NOMO-1 (cell line): ENCODE data around the gene ARID1B.
A peak's percentile ranks its signal among the peaks of the same experiment; 100 is the strongest.

Experiments used
- DNase-seq, 2 experiments: peaks; one replicate each; lab custom pipeline; 2025; ENCODE audit not compliant: unreplicated experiment in 2 of 2; lab: John Stamatoyannopoulos, UW

Gene ARID1B

DNA sequence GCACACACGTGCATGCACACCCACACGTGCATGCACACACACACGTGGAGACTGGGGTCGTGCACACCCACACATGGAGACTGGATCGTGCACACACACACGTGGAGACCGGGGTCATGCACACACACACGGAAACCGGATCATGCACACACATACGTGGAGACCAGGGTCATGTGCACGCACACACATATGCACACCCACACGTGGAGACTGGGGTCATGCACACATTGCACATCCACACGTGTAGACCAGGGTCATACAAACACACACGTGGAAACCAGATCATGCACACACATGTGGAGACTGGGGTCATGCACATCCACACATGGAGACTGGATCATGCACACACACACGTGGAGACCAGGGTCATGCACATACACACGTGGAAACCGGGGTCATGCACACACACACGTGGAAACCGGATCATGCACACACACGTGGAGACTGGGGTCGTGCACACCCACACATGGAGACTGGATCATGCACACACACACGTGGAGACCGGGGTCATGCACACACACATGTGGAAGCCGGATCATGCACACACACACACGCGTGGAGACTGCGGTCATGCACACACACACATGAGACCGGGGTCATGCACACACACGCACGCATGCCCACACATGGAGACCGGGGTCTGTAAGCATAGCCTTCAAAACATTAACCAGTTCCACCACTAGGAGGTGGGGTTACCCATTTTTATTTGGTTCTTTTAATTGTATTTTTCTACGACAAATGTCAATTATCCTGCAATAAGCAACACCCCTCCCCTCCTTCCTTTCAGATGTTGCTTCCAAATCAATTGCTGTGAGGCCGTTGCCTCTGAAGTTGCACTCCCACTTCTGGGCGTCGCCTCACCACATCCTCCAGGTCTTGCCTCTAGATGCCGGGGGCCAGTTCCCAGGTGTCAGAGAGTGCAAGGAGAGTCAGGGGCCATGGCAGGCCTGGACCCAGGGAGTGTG, 450.3 kb downstream of the ARID1B start:
- no peak for DNase-seq

DNA sequence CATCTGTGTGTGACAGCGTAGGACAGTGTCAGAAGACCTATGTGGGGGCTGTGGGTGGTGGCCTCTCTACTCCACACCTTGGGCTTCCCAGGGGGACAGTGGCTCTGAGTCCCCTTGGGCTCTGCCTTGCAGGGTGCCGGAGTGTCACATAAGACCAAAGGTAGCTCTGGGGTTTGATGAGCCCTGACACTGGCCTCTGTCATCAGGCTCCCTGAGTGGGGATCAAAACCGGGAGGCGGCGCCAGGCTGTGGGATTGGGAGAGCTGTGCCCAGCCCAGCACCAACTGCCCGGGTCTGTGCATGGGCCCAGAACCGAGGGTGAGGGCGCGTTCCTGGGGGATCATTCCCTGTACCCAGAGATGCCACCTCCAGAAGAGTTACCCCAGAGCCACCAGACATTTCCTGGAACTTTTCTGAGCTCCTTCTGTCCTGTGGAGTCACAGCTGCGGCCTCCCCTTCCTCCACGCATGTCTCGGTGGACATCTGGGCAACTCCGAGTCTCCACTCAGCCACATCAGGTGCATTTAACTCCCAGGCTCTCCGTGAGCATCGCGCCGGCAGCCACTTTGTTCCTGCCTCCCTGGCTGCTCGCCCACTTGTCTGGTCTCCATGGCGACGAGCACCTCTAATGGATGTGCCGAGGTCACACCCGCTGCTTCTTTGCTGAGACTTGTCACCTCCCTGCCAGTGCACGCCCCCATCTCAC, 451.4 kb downstream of the ARID1B start:
- no peak for DNase-seq

DNA sequence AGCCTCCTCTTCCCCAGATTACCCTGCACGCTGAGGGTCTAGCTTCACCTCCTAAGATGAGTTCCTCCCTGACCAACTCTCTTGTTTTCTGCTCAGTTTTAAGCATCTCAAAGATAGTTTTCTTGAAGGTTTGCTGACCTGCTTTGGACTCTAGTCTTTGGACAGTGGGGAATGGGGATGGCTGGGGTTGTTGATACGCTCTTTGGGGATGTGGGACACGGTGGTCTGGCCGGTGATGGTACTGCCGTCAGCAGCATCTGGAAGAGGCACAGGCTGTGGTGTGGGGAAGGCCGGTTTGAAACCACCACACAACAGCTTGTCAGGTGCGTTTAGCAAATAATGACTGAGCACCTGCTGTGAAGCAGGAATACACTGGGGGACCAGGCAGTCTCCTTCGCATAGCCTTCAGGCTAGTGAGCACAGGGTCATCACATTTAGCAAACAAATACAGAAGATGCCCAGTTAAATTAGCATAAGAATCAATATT, 452.0 kb downstream of the ARID1B start:
- DNase-seq = no peak

DNA sequence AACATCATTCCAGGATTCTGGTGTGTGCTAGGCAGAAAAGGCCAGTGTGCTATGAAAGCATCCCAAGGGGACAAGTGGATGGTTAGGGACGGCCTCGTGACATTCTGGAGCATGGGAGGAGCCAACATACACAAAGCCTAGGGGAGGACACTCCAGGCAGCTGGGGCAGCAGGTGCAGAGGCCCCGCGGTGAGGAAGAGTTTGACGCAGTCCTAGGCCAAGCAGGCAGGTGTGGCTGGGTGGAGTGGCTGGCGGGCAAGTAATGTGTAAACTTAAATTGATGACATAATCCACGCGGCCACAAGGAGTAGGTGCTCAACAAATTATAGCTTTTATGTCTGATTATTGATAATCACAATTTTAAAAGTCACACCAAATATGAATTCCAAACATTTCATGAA, 452.5 kb downstream of the ARID1B start:
- DNase-seq = no peak

DNA sequence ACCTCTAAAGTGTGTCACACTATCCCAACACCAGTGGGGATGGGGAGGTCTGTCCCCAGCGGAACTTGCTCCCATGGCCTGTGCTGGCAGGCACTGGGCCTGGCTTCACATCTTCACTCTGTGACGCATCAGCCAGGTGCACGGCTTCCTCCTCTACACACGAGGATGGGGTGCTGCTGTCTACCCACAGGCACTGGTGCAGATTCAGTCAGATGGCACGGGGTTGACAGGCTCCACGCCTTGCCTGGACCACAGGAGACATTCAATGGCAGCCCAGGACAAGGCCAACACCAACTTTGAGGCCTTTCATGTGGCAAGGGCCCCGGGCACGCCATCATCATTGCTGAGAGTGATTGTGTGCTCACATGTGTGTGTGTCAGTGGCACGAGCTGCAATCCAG, 453.7 kb downstream of the ARID1B start:
- DNase-seq = no peak

DNA sequence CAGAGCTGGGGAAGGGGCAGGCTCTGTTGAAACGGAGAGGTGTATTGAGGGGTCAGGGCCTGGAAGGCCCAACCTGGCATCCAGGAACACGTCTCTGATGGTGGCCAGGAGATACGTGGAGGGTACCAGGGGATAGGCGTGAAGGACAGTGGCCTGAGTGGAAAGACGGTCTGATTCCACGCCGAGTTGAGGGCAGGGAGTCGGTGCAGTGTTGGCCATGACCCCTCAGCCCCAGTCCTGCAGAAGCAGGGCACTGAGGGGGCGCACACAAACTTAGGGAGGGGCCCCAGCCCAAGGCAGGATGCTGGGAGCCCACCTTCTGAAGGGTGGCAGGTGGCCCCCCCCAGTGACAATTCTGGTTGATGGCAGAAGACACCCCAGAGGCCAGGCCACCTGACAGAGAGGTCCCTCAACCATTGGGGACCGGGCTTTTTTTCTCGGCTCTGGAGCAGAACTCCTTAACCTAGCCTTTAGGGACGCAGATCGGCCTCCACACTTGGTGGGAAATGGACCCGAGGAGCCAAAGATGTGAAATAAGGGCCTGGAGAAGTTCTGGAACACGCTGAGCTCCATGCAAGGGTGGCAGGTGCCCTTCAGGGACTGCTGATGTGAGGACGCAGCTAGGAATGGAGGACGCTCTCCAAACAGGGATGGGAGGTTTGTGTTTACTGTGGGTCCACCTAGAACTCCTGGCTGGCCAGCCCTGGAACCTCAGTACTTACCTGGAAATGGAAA, 455.1 kb downstream of the ARID1B start:
- no peak for DNase-seq

DNA sequence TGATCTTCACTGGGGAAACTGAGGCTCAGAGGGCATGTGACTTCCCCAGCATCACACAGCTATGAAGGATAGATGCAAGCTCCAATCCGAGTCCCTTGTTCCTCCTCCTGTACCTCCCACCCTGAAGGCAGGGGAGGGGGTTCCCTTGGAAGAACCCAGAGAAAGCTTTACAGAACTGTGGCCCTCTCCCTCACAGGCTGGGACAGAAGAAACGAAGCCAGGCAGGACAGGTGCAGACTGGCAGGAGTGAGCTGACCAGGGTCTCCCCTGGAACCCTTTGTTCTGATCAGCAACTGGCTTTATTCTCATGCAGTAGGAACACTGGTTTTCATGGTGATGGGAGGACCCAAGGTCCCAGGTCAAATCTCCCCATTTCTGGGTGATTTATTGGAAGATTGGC, 456.0 kb downstream of the ARID1B start:
- no peak for DNase-seq

DNA sequence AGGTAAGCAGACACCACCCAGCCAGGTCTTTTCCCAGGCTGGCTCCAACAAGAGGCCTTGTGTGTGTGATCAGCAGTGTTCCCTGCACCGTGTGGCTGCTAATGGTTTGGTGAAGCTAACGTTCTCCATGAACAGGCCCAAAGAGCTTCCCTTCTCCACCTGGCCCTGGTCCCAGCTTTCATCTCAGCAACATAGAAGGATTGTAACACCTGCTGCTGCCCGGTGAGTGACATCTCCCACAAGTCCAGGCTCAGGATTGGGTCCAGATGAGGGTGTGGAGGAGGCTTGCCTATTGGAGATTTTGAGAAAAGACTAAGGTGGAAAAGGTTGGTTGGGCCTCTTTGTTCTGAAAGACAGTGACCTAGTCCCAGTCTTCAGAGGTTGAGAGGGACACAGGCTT, 456.5 kb downstream of the ARID1B start:
- DNase-seq = no peak

DNA sequence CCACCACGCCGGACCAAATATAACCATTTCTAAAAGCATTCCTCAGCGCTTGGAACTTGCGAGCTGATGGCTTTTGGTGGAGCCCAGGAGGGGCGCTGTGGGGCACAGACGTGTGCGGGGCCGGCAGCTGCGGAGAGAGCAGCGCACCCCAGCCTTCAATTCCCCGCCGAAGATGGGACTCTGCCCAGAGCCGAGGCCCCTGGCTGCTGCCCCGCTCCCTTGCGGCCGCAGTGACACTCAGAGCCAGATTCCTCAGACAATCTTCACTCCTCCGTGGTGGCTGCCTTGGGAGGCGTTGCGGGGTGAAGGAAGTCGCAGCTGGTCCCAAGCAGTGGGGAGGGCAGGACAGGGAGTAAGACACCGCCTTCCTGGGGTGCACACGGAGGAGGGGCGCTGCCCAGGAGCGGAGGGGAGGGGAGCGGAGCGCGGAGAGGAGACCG, 458.4 kb downstream of the ARID1B start:
- peak; percentile 51 to 55 for DNase-seq

DNA sequence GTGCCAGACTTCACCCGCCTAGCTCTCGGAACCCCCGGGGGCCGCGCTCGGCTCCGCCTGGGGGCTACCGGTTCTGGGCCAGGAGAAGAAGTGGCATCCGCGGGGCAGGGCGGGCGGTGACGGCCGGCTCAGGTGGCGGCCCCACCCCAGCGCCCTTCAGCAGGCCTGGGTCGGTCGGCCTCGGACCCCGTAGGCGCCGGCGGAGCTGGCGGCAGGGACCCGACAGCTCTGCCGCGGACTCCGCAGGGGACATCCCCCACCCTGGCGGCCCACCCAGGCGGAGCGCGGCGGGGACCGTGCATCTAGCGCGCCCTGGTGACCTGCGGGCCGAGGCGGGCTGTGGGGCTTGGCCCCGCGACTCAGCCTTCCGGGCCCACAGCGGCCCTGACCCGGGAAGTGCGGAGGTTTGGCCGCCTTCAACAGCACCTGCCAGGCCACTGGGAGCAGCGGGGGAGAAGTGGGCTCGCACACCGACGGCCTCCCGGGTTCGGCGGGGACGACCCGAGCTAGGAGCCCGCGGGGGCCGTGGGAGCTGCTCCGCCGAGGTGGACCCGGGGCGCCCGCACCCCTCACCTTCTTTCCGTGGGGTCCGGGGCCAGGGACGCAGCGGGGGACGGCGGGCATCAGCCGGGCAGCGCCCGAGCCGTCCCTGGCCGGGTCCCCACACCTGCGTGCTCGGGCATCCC, 459.0 kb downstream of the ARID1B start:
- DNase-seq = no peak

DNA sequence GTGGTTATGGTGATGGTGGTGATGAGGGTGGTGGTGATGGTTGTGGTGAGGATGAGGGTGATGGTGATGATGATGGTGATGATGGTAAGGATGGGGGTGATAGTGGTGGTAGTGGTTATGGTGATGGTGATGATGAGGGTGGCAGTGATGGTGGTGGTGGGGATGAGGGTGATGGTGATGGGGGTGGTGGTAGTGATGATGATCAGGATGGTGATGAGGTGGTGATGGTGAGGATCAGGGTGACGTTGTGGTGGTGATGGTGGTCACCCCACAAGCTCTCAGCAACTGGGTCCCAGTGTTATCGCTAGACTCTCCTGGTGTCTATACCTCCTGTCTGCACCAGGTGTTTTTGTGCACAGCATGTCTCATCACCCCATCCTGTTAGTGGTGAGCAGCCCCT, 461.2 kb downstream of the ARID1B start:
- DNase-seq = no peak

DNA sequence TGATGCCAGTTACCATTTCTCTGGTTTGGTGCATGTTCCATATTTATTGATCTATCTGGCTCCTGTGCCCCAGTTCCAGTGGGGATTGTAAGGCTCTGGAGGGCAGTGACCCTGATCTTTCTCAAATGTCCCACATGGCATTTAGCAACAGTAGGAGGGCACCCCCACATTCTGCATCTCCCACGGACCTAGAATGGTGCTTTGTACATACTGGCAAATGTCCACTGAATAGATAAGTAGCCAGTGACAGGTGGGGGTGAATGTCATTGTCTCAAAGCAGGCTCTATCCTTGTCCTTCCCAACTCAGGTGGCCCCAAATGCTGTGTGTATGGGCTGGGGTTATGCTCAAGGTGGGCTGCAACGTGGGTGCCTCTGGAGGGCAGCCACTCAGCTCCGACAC, 462.0 kb downstream of the ARID1B start:
- DNase-seq = no peak

DNA sequence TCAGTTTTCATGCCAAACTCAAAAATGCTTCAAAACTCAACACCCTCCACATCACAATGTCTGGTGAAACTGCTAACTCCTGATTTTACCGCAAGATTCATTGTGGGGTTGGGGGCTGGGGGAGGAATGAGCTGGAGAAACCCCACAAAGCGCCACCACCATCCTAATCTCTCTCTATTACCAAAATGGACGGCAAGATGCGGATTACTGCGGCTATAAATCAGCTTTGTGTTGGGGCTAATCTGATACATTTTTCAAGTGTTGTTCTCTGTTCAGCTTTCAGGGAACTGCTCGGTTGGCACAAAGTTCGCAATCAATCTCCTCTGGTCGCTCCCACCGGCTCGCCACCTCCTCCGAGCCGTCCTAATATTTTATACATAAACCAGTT, 462.5 kb downstream of the ARID1B start:
- no peak for DNase-seq

DNA sequence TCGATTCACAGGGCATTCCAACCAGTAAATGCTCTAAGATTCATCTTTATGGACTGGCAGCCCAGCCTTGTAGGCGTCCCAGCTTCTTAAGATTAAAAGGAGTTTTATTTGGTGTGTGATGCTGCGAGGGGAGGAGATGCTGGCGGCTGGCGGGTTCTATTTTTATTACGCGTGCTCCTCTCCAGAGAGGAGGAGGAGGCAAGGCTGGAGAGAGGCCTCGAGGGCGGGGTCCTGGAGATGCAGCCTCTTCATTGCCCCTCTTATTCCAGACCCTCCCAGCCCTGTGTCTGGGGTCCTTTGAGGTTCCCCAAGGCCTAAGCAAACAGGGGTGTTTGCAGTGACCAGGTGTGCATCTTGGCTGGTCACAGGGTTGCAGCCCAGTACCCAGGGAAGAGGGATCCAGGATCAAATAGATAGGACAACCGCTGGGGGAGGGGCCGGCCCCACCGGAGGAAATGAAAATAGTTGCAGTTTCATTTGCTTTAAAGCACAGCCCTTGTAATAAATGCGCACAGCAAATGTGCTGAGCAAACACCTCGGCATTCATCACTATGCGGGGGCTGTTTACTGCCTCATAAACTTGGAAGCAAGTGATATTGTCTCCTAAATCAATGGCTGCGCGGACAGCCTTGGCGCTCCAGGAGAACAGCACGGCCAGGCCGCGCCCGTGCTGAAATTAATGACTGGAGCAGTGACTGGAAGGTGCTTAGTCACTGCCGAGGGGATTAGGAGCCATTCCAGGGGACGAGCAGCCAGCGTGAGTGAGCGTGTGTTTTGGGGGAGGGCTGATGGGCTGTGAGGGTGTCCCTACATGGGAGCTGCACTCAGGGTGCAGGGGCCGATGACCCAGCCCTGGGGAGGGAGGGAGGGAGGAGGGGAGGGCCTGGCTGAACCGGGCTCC, 463.1 kb downstream of the ARID1B start:
- DNase-seq = peak; percentile 18 to 21

DNA sequence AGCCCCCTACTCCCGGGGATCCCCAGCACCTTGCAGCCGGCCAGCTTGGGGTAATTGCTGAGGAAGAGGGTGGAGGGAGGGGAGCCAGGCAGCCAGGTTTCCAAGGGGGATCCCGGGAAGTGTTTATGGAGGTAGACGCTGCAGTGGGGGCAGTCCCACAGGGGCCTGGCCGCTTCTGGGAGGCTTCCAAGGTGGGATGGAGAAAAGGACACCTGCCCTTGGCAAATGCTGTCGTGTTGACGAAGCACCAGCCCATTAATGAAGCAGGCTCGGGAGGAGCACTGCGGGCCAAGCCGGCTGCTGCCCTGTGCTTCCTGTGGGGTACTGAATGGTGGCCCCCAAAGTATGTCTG, 463.8 kb downstream of the ARID1B start:
- no peak for DNase-seq

DNA sequence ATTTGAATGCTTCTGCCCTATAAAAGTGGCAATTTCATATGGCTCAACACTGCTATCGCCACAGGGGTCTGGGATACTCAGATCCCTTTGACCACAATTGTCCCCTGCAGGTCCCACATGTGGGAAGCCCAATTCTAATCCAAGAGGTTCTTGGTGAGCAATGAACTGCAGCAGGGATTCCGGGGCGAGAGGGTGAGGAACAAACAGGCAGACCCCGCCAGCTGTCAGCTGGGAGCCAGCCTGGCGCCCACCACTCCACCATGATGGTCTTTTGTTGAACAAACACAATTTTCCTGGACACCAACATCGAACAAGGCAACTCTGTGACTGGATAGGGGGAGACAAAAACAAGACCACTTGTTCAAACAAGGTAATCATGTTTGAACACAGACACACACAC, 465.6 kb downstream of the ARID1B start:
- DNase-seq = no peak

DNA sequence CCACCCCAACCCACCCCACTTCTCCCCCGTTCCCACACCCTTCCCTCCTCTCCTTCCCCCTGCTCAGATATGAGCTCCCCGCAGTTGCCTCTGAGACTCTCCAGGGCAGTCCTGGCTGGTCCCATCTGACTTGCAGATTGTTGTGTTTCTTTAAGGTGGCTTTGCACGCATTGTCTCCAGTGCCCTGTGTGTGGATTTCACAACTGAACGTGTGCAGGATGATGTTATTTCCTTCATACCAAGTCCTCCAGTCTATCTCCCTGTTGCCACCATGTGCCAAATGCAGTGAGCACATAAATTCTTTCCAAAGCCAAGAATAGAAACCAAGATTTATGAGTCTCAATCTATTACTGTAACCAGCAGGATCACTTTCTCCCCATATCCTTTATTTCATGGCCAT, 467.0 kb downstream of the ARID1B start:
- DNase-seq = peak; percentile 19 to 42

DNA sequence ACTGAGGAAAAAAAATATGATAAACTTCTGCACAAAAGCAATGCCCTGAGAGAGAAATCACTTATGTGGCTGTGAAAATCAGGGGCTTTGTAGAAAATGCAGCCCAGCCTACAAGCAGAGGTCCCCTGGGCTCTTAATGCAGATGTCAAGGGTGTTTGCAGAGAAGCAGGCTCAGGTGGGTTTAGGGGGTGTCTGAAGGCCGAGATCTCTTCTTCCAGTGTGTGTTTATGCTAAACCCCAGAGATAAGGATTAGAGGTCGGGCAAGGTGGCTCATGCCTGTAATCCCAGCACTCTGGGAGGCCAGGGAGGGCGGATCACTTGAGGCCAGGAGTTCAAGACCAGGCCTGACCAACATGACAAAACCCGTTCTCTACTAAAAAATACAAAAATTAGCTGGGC, 467.6 kb downstream of the ARID1B start:
- DNase-seq = no peak

DNA sequence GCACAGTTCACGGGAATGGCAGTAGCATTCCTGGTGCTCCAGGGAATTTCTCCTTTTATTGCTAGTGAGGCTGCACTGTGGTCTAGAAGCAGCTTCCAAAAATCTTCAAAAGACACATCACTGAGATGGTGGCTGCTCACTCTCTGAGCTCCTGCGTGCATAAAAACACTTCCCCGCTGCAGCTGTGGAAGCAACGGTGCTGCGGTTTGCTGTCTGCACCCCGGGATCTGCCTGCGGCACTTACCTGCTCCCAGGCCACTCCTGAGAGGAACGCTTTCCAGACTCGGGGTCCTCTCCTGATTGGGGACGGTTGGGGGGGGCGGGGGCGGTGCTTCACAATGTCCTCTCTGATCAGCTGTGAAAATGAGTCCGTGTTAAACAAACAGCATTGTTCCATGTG, 468.3 kb downstream of the ARID1B start:
- no peak for DNase-seq
